ENCODE results near the gene TGFB2.

The TGFB2 gene

GRCh38 chr1:218408942-218409341 is 63.8 kb downstream of the TGFB2 start:
- no peak for TF ChIP-seq CTCF (IDR thresholded peaks at IDR 0.05)

GRCh38 chr1:218409946-218410510 is 64.9 kb downstream of the TGFB2 start:
- no peak for TF ChIP-seq CTCF (IDR thresholded peaks at IDR 0.05)

- no peak for TF ChIP-seq CTCF (IDR thresholded peaks at IDR 0.05)
These were observed 66.0 kb downstream of the TGFB2 start for GRCh38 chr1:218411101-218411500.

- TF ChIP-seq CTCF (IDR thresholded peaks at IDR 0.05), result no peak
These were observed 67.0 kb downstream of the TGFB2 start for GRCh38 chr1:218412171-218412570.

GRCh38 chr1:218413179-218413578 is 68.0 kb downstream of the TGFB2 start:
- no peak for TF ChIP-seq CTCF (IDR thresholded peaks at IDR 0.05)

- TF ChIP-seq CTCF (IDR thresholded peaks at IDR 0.05), result no peak
These were observed 69.1 kb downstream of the TGFB2 start for GRCh38 chr1:218414060-218414728.

- TF ChIP-seq CTCF (IDR thresholded peaks at IDR 0.05), result no peak
These were observed 70.6 kb downstream of the TGFB2 start for GRCh38 chr1:218415726-218416125.

Data from LNCAP (cell line).